ENCODE results near the gene UNC50.
"Not testable (repeated sequence)": the region's sequence is repeated elsewhere in the genome, so short reads cannot be mapped to it uniquely, and the experiment has no call there.

The UNC50 gene

DNA sequence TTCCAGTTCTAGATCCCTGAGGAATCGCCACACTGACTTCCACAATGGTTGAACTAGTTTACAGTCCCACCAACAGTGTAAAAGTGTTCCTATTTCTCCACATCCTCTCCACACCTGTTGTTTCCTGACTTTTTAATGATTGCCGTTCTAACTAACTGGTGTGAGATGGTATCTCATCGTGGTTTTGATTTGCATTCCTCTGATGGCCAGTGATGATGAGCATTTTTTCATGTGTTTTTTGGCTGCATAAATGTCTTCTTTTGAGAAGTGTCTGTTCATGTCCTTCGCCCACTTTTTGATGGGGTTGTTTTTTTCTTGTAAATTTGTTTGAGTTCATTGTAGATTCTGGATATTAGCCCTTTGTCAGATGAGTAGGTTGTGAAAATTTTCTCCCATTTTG, 13.7 kb upstream of the UNC50 start:
- H3K4me1 ChIP-seq (ENCODE audit: insufficient read depth, low read length); H3K9me3 ChIP-seq (ENCODE audit: low read length); H3K27me3 ChIP-seq (ENCODE audit: control insufficient read depth in 1 of 2, insufficient read depth in 2 of 2, low read length in 2 of 2); H3K27ac ChIP-seq (ENCODE audit: low read depth, low read length); H3K9ac ChIP-seq (ENCODE audit: low read length); H3K4me3 ChIP-seq (ENCODE audit: low read depth in 1 of 2, low read length in 2 of 2): not testable (repeated sequence)
- peaks cover 14% of the 10 kb centered on the region for H3K36me3 ChIP-seq (ENCODE audit: insufficient read depth, low read length)

DNA sequence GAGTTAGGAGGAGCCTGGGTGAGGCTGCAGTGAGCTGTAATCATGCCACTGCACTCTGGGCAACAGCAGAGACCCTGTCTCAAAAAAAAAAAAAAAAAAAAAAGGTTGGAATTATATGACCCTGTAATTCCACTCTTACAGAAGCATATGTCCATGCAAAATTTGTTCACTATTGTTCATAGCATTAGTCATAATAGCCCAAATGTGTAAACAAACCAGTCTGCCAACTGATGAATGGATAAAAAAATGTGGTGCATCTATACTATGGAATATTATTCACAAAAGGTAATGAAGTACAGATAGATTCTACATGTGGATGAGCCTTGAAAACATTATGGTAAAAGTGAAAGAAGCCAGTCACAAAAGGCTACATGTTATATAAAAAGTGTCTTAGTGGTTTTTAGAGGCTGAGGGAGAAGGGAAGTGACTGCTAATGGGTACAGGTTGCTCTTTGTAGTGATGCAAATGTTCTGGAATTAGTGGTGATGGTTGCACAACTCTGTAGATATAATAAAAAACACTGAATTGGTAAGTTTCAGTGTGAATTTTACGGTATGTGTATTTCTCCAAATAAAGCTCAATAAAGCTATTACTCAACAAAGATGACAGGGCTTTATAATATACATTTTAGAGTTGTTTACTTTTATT, 9.5 kb upstream of the UNC50 start:
- H3K36me3 ChIP-seq (ENCODE audit: insufficient read depth, low read length): peaks cover 39% of the 10 kb centered on the region
- H3K27me3 ChIP-seq (ENCODE audit: control insufficient read depth in 1 of 2, insufficient read depth in 2 of 2, low read length in 2 of 2): no peaks in the 10 kb centered on the region
- H3K27ac ChIP-seq (ENCODE audit: low read depth, low read length): no peak overlapping the region
- H3K4me3 ChIP-seq (ENCODE audit: low read depth in 1 of 2, low read length in 2 of 2): no peak overlapping the region
- no peaks in the 10 kb centered on the region for H3K4me1 ChIP-seq (ENCODE audit: insufficient read depth, low read length)
- H3K9ac ChIP-seq (ENCODE audit: low read length): no peak overlapping the region
- H3K9me3 ChIP-seq (ENCODE audit: low read length): no peaks in the 10 kb centered on the region

DNA sequence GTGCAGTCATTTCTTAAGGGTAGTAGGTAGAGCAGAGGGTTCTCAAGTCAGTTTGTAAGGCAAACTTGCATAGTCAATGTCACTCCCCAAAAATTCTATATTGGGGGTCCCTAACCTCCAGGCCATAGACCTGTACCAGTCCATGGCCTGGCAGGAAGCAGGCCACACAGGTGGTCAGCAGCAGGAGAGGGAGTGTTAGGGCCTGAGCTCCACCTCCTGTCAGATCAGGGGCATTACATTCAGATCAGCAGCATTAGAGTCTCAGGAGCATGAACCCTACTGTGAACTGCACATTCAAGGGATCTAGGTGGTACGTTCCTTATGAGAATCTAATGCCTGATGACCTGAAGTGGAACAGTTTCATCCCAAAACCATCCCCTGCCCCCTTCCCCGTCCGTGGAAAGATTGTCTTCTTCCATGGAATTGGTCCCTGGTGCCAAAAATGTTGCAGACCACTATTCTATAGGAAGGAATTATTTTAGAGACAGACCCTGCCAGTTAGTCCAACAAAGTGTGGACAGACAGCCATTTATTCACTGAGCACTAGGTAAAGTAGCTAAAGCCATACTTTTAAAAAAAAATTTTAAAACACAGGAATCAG, 6.8 kb upstream of the UNC50 start:
- no peak overlapping the region for H3K27ac ChIP-seq (ENCODE audit: low read depth, low read length)
- H3K9ac ChIP-seq (ENCODE audit: low read length): no peak overlapping the region
- H3K4me1 ChIP-seq (ENCODE audit: insufficient read depth, low read length): peaks cover 6% of the 10 kb centered on the region
- no peaks in the 10 kb centered on the region for H3K9me3 ChIP-seq (ENCODE audit: low read length)
- H3K27me3 ChIP-seq (ENCODE audit: control insufficient read depth in 1 of 2, insufficient read depth in 2 of 2, low read length in 2 of 2): no peaks in the 10 kb centered on the region
- H3K4me3 ChIP-seq (ENCODE audit: low read depth in 1 of 2, low read length in 2 of 2): no peak overlapping the region
- H3K36me3 ChIP-seq (ENCODE audit: insufficient read depth, low read length): peaks cover 42% of the 10 kb centered on the region

DNA sequence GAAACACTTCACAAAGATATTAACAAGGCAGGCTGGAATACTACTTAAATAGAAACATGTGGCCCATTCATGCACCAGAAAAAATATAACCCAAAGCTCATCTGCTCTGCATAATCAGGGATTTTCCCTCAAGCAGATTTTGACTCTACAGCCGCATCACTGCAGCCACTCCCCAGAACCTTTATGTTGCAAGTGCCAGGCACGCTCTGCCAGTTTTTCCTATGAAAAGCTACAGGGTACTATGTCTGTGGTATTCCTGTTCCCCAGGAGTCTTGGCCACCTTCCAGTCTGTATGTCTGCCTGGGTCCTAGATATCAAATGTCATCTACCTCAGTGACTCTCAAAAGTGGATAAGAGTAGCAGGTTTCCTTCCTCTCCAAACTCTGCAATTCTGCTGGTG, 3.8 kb upstream of the UNC50 start:
- peaks cover 38% of the 10 kb centered on the region for H3K36me3 ChIP-seq (ENCODE audit: insufficient read depth, low read length)
- no peak overlapping the region for H3K27ac ChIP-seq (ENCODE audit: low read depth, low read length)
- H3K9me3 ChIP-seq (ENCODE audit: low read length): no peaks in the 10 kb centered on the region
- H3K9ac ChIP-seq (ENCODE audit: low read length): no peak overlapping the region
- H3K4me3 ChIP-seq (ENCODE audit: low read depth in 1 of 2, low read length in 2 of 2): no peak overlapping the region
- H3K27me3 ChIP-seq (ENCODE audit: control insufficient read depth in 1 of 2, insufficient read depth in 2 of 2, low read length in 2 of 2): no peaks in the 10 kb centered on the region
- H3K4me1 ChIP-seq (ENCODE audit: insufficient read depth, low read length): peaks cover 22% of the 10 kb centered on the region

DNA sequence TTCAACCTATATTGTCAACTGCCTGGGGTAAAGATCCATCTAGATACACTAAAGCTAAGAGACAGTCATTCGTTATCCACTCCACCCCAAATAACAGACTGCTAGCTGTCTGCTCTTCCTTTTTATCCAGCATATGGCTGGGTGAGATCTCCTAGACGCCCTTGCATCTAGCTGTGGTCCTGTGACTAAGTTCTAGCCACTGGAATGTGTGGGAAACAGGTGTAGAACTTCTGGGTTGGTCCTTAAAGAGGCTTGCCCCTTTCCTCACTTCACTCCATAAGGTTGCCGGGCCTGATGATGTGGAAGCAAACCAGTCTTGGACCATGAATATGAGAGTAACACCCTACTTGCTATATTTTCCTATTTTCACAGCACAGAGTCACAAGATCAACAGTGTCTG, 3.3 kb upstream of the UNC50 start:
- H3K27me3 ChIP-seq (ENCODE audit: control insufficient read depth in 1 of 2, insufficient read depth in 2 of 2, low read length in 2 of 2): no peaks in the 10 kb centered on the region
- H3K4me1 ChIP-seq (ENCODE audit: insufficient read depth, low read length): peaks cover 27% of the 10 kb centered on the region
- no peaks in the 10 kb centered on the region for H3K9me3 ChIP-seq (ENCODE audit: low read length)
- no peak overlapping the region for H3K27ac ChIP-seq (ENCODE audit: low read depth, low read length)
- no peak overlapping the region for H3K4me3 ChIP-seq (ENCODE audit: low read depth in 1 of 2, low read length in 2 of 2)
- no peak overlapping the region for H3K9ac ChIP-seq (ENCODE audit: low read length)
- H3K36me3 ChIP-seq (ENCODE audit: insufficient read depth, low read length): peaks cover 39% of the 10 kb centered on the region

DNA sequence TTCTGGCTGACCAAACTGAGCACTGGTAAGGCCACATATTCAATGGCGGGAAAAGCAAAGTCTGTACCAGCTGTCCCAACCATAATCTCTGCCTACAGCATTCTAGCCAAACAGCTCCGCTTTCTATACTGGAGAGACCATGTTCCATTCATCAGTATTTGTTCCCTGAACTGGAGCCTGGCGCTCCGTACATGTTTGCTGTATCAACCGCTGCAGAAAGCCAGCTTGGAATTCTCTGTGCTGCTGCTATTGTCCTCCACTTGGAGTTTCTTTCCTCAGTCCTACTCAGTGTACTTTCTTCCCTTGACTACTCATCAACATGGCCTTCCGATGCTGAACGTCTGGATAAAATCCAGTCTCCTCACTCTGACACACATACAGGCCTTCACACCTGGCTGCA, 2.0 kb upstream of the UNC50 start:
- H3K9me3 ChIP-seq (ENCODE audit: low read length): no peaks in the 10 kb centered on the region
- peaks cover 41% of the 10 kb centered on the region for H3K36me3 ChIP-seq (ENCODE audit: insufficient read depth, low read length)
- no peak overlapping the region for H3K9ac ChIP-seq (ENCODE audit: low read length)
- H3K4me3 ChIP-seq (ENCODE audit: low read depth in 1 of 2, low read length in 2 of 2): no peak overlapping the region
- H3K27me3 ChIP-seq (ENCODE audit: control insufficient read depth in 1 of 2, insufficient read depth in 2 of 2, low read length in 2 of 2): no peaks in the 10 kb centered on the region
- H3K4me1 ChIP-seq (ENCODE audit: insufficient read depth, low read length): peaks cover 40% of the 10 kb centered on the region
- no peak overlapping the region for H3K27ac ChIP-seq (ENCODE audit: low read depth, low read length)

DNA sequence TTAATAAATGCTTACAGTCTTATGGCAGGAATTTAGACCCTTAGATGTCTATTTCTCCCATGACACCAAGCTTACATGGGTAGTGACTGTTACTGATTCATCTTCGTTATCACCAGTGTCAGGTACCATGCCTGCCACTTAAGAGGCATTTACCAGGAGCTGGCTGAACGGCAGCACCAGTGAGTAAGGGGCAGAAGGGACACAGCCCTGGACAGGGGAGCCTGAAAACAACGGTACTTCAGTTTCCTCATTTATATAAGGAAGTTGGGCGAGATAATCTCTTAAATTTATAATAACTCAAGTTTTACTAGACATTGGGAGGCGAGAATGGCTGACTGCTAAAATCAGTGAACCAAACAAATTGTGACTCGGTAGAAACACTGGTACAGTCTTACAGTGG, 1.3 kb upstream of the UNC50 start:
- peak overlapping the region; percentile 97 to 98 for H3K4me3 ChIP-seq (ENCODE audit: low read depth in 1 of 2, low read length in 2 of 2)
- H3K9ac ChIP-seq (ENCODE audit: low read length): peak overlapping the region; percentile 87
- no peaks in the 10 kb centered on the region for H3K9me3 ChIP-seq (ENCODE audit: low read length)
- H3K27me3 ChIP-seq (ENCODE audit: control insufficient read depth in 1 of 2, insufficient read depth in 2 of 2, low read length in 2 of 2): no peaks in the 10 kb centered on the region
- peaks cover 42% of the 10 kb centered on the region for H3K4me1 ChIP-seq (ENCODE audit: insufficient read depth, low read length)
- no peak overlapping the region for H3K27ac ChIP-seq (ENCODE audit: low read depth, low read length)
- peaks cover 36% of the 10 kb centered on the region for H3K36me3 ChIP-seq (ENCODE audit: insufficient read depth, low read length)

DNA sequence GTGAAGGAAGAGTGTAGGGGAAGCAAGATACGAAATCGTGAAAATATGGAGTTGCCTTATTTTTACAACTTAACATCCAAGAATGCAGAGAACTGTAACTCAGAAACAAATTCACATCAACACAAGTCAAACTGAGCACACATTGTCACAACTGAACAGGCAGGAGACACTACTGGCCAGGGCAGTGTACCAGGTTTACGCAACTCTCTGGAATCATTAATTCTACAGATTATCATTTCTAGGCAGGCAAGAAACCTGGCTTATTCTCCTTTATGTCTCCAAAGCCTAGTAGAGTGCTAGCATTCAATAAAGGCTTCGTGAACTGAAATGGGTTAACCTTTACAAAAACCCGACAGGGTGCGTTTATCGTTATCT, 661 bp upstream of the UNC50 start:
- Histone ChIP-seq H3K27ac (ENCODE audit: low read depth, low read length) (peak overlapping the region; percentile 97), H3K36me3 (ENCODE audit: insufficient read depth, low read length) (peaks cover 37% of the 10 kb centered on the region), H3K27me3 (ENCODE audit: control insufficient read depth in 1 of 2, insufficient read depth in 2 of 2, low read length in 2 of 2) (no peaks in the 10 kb centered on the region), H3K4me1 (ENCODE audit: insufficient read depth, low read length) (peaks cover 42% of the 10 kb centered on the region), H3K4me3 (ENCODE audit: low read depth in 1 of 2, low read length in 2 of 2) (peak overlapping the region; percentile 97 to 98), H3K9ac (ENCODE audit: low read length) (peak overlapping the region; percentile 87), H3K9me3 (ENCODE audit: low read length) (no peaks in the 10 kb centered on the region)

DNA sequence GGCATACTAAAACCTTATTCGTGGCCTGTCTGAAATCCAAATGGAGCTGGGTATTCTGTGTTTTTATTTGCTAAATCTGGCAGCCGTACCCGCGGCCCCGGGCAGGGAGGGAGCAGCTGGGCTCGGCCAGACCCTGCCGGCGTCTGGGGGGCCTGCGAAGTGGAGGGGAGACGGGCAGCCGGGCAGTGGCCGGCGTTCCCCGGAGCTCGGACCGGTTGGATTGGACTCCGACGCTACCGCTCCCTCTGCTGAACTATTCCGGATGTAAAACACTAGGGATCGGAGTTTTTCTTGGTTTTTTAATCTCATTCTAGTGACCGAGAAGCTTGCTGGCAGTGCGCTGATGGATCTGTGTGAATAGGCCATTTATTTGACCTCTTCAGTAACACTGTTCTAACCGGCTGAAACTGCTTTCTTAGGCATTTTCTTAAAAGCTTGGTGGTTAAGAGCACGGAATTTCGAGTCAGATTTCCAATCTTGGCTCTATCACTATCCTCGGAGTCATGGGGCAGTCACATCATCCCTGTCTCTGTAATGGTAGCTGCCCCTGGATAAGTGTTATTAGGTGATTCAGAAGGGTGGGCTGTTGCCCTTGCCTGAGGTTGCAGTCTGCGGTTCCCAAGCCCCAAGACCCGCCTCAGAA, 694 bp downstream of the UNC50 start:
- peaks cover 29% of the 10 kb centered on the region for H3K36me3 ChIP-seq (ENCODE audit: insufficient read depth, low read length)
- peak overlapping the region; percentile 97 to 98 for H3K4me3 ChIP-seq (ENCODE audit: low read depth in 1 of 2, low read length in 2 of 2)
- H3K9me3 ChIP-seq (ENCODE audit: low read length): no peaks in the 10 kb centered on the region
- peak overlapping the region; percentile 97 for H3K27ac ChIP-seq (ENCODE audit: low read depth, low read length)
- peaks cover 42% of the 10 kb centered on the region for H3K4me1 ChIP-seq (ENCODE audit: insufficient read depth, low read length)
- peak overlapping the region; percentile 97 for H3K9ac ChIP-seq (ENCODE audit: low read length)
- no peaks in the 10 kb centered on the region for H3K27me3 ChIP-seq (ENCODE audit: control insufficient read depth in 1 of 2, insufficient read depth in 2 of 2, low read length in 2 of 2)

DNA sequence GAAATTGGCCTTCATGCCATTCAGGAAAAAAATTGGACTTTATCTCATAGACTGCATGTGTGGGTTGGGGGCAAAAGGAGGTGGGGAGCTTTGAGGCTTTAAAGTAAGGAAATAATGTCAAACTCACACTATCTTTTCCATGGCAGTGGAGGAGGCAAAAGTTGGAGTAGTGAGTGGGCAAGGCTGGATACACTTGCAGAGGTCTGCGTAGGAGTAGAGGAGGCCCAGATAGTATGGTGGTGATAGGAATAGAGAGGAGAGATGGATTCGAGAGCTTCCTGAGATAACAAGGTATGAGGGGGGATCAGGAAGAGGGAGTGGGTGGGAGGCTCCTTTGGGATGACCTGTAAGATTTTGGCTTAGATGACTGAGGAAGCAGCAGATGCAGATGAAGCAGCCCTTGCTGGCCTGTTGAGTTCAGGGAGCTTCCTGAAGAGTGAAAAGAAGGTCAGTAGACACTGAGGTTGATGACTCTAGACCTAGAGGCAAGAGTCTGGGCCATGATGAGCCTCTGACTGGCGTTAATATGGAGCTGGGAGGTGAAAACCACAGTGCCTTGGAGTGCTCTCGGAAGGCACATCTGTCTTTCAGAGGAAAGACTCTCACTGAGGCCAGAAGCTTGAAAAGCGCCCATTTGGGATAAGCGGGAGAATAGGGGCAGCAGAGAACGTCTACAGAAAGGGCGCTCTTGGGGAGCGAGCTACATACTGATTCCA, 5.8 kb downstream of the UNC50 start:
- H3K4me1 ChIP-seq (ENCODE audit: insufficient read depth, low read length): peaks cover 24% of the 10 kb centered on the region
- H3K9me3 ChIP-seq (ENCODE audit: low read length): no peaks in the 10 kb centered on the region
- peaks cover 58% of the 10 kb centered on the region for H3K36me3 ChIP-seq (ENCODE audit: insufficient read depth, low read length)
- no peak overlapping the region for H3K4me3 ChIP-seq (ENCODE audit: low read depth in 1 of 2, low read length in 2 of 2)
- no peak overlapping the region for H3K9ac ChIP-seq (ENCODE audit: low read length)
- no peaks in the 10 kb centered on the region for H3K27me3 ChIP-seq (ENCODE audit: control insufficient read depth in 1 of 2, insufficient read depth in 2 of 2, low read length in 2 of 2)
- no peak overlapping the region for H3K27ac ChIP-seq (ENCODE audit: low read depth, low read length)

DNA sequence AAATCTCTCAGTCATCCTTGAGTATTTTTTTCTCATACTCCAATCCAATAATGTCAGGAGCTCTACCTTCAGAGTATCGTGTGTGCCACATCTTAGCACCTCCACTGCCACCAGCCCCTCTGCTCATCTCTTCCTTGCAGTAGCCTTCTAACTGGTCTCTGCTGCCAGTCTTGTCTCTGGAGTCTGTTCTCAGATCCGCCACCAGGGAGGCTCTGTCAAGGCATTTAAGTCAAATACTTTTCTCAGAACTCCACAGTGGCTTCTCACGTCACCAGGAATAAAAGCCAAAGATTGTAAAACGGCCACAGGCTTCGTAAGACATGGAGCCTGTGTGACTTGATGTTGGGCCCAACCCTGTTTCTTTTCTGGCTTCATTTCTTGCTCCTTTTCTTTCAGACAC, 7.1 kb downstream of the UNC50 start:
- Histone ChIP-seq H3K4me3 (ENCODE audit: low read depth in 1 of 2, low read length in 2 of 2) (no peak overlapping the region), H3K27me3 (ENCODE audit: control insufficient read depth in 1 of 2, insufficient read depth in 2 of 2, low read length in 2 of 2) (no peaks in the 10 kb centered on the region), H3K36me3 (ENCODE audit: insufficient read depth, low read length) (peaks cover 49% of the 10 kb centered on the region), H3K9ac (ENCODE audit: low read length) (no peak overlapping the region), H3K4me1 (ENCODE audit: insufficient read depth, low read length) (peaks cover 12% of the 10 kb centered on the region), H3K9me3 (ENCODE audit: low read length) (no peaks in the 10 kb centered on the region), H3K27ac (ENCODE audit: low read depth, low read length) (no peak overlapping the region)

All from muscle layer of colon (tissue), 2 donors.